DOHH2 (cell line): Measurements from ENCODE around the gene LRRC2.

ENCODE experiments used
- H3F3A ChIP-seq: fragments of 200-600 bp; sonication (generic), shearing (Covaris generic); 2 replicates; pipeline ENCODE4 v1.6.0; 2016; ENCODE audit warnings: antibody characterized with exemption, mild to moderate bottlenecking; ENCODE audit not compliant: control insufficient read depth, insufficient read depth
- H3K27ac ChIP-seq: fragments of 200-600 bp; sonication (generic); 2 replicates; pipeline ENCODE4 v1.5.1; 2014; ENCODE audit warnings: low read depth, mild to moderate bottlenecking, low read length, moderate library complexity
- H3K27me3 ChIP-seq: fragments of 200-600 bp; sonication (generic); 2 replicates; pipeline ENCODE4 v1.6.1; 2014; ENCODE audit warnings: mild to moderate bottlenecking, low read length, mixed read lengths; ENCODE audit not compliant: control insufficient read depth
- H3K36me3 ChIP-seq: fragments of 200-600 bp; sonication (generic); 2 replicates; pipeline ENCODE4 v1.6.1; 2014; ENCODE audit warnings: mild to moderate bottlenecking, low read length, moderate library complexity, mixed read lengths; ENCODE audit not compliant: control insufficient read depth
- H3K4me1 ChIP-seq: fragments of 200-600 bp; sonication (generic); 2 replicates; pipeline ENCODE4 v1.6.1; 2014; ENCODE audit warnings: mild to moderate bottlenecking, low read length, mixed read lengths; ENCODE audit not compliant: control insufficient read depth
- H3K4me2 ChIP-seq: fragments of 200-600 bp; sonication (generic); 2 replicates; pipeline ENCODE4 v1.6.0; 2014; ENCODE audit warnings: mild to moderate bottlenecking, low read length, moderate library complexity
- H3K4me3 ChIP-seq: fragments of 200-600 bp; sonication (generic); 2 replicates; pipeline ENCODE4 v1.5.1; 2014; ENCODE audit warnings: mild to moderate bottlenecking, low read length, mixed read lengths
- H3K79me2 ChIP-seq: fragments of 200-600 bp; sonication (generic); 2 replicates; pipeline ENCODE4 v1.6.1; 2014; ENCODE audit warnings: mild to moderate bottlenecking, low read length, mixed read lengths; ENCODE audit not compliant: control insufficient read depth
- H3K9me2 ChIP-seq: fragments of 200-600 bp; sonication (generic); replicated peaks from 2 replicates; pipeline ENCODE4 v1.6.1; 2014; ENCODE audit warnings: mild to moderate bottlenecking, low read length, mixed read lengths; ENCODE audit not compliant: control insufficient read depth
- H3K9me3 ChIP-seq: fragments of 200-600 bp; sonication (generic); 2 replicates; pipeline ENCODE4 v1.6.1; 2014; ENCODE audit warnings: antibody characterized with exemption, low read length, mixed read lengths; ENCODE audit not compliant: control insufficient read depth, insufficient read depth
- H4K20me1 ChIP-seq: fragments of 200-600 bp; sonication (generic); 2 replicates; pipeline ENCODE4 v1.6.0; 2014; ENCODE audit warnings: low read depth, mild to moderate bottlenecking, antibody characterized with exemption, low read length, moderate library complexity; ENCODE audit not compliant: control insufficient read depth, insufficient read depth
- CTCF ChIP-seq: fragments of 200-600 bp; sonication (generic); IDR thresholded peaks from one replicate; pipeline ENCODE4 v1.5.1; 2014; ENCODE audit warnings: antibody characterized with exemption, mild to moderate bottlenecking, low read depth, low read length; ENCODE audit not compliant: poor library complexity, severe bottlenecking
- EZH2phosphoT487 ChIP-seq: fragments of 200-600 bp; sonication (generic); IDR thresholded peaks from 2 replicates; pipeline ENCODE4 v1.6.1; 2017; ENCODE audit warnings: borderline replicate concordance, mild to moderate bottlenecking, antibody characterized with exemption, low read length, moderate library complexity, mixed read lengths

LRRC2 gene

DNA sequence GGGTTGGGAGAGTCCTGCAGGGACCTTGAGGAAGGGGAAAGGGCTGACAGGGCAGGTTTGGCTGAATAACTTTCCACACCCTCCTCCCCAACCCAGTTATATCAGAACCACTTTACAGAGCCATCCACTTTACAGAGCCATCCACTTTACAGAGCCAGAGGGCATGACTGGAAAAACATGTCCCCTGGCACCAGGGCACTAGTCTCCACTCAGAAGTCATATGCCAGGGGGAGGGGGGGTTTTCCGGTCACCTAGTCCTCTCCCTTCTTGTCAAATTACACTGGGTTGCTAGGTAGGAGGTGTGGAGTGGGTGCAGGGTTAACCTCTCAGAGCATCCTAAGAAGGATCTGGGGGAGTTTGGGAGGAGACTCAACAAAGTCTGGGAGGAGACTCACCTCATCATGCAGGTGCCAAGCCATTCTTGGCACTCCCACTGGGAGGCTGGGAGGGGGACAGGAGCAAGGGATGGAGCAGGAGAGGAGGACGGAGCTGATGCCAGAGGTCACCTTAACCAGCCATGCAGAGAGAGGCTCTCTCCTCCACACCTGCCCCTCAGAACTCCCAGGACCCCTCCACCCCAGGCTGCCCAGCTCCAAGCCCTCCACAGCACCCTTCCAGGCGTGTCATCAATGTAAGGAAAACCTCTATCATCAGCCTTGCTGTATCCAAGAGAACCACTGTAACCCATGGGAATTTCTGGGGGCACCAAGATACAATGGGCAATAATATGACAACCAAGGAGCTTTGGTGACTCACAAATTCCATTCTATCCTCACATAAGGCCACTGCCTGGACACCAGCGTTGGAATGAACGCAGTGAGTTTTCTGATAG, 1.7 kb downstream of the LRRC2 start:
- TF ChIP-seq EZH2phosphoT487, result no peak
- no peak for TF ChIP-seq CTCF
- Histone ChIP-seq H3K9me3 (no peaks in the 10 kb centered on the region; the same call in 1 of the 2 replicates), H3K79me2 (no peaks in the 10 kb centered on the region), H3F3A (no peaks in the 10 kb centered on the region), H3K27ac (no peak overlapping the region), H3K9me2 (no peaks in the 10 kb centered on the region), H3K27me3 (no peaks in the 10 kb centered on the region; the same call in 1 of the 2 replicates), H3K36me3 (no peaks in the 10 kb centered on the region), H3K4me3 (no peak overlapping the region), H4K20me1 (no peaks in the 10 kb centered on the region), H3K4me2 (no peak overlapping the region), H3K4me1 (peaks cover 12% of the 10 kb centered on the region)

DNA sequence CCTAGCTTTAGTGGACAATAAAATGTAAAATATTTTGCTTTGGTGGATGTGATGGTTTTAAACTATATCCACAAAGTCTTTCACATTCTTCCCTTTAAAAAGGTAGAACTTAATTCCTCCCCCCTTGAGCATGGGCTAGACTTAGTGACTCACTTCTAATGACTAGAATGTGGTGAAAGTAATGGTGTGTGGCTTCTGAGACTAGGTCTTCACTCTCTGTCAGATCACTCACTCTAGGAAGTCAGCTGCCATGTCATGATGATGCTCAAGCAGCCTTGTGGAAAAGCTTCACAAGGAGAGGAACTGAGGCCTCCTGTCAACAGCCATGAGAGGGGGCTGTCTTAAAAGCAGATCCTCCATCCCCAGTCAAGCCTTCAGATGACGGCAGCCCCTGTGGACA, 4.2 kb downstream of the LRRC2 start:
- Histone ChIP-seq H3K4me2 (no peak overlapping the region), H3K9me2 (no peaks in the 10 kb centered on the region), H3K9me3 (no peaks in the 10 kb centered on the region), H3K4me1 (peaks cover 32% of the 10 kb centered on the region), H3K36me3 (no peaks in the 10 kb centered on the region), H4K20me1 (no peaks in the 10 kb centered on the region), H3K27me3 (no peaks in the 10 kb centered on the region; the same call in 1 of the 2 replicates), H3K27ac (no peak overlapping the region), H3K79me2 (no peaks in the 10 kb centered on the region), H3K4me3 (no peak overlapping the region), H3F3A (no peaks in the 10 kb centered on the region)
- TF ChIP-seq CTCF (no peak), EZH2phosphoT487 (no peak)

DNA sequence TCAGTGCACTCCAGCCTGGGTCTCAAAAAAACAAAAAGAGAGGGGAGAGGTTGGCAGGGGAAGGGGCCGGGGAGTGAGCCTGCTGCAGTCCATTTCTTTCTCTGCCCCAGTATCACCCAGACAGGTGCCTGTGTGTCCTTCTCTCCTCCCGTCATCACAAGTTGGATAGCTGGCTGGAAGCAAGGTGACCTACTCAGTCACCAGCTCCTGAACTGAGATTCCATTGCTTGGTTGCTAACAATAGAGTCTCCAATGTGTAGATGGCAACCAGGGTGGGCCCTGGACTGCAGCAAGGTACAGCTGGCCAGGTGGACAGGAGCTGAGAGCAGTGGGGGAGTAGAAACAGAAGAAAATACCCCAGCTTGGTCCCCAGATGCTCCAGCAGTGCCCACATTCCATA, 4.6 kb downstream of the LRRC2 start:
- peaks cover 32% of the 10 kb centered on the region for H3K4me1 ChIP-seq
- TF ChIP-seq EZH2phosphoT487 (no peak), CTCF (no peak)
- no peaks in the 10 kb centered on the region for H3K9me3 ChIP-seq
- no peaks in the 10 kb centered on the region for H4K20me1 ChIP-seq
- H3K27me3 ChIP-seq, result no peaks in the 10 kb centered on the region; the same call in 1 of the 2 replicates
- no peaks in the 10 kb centered on the region for H3K9me2 ChIP-seq
- H3K4me2 ChIP-seq, result no peak overlapping the region
- no peaks in the 10 kb centered on the region for H3K79me2 ChIP-seq
- H3K4me3 ChIP-seq, result no peak overlapping the region
- H3K27ac ChIP-seq, result no peak overlapping the region
- H3F3A ChIP-seq, result no peaks in the 10 kb centered on the region
- H3K36me3 ChIP-seq, result no peaks in the 10 kb centered on the region
